Right cardiac atrium (tissue), 5 donors: ENCODE results near the gene SLC26A9. TPM values are rescaled to one million over a fixed set of nuclear protein-coding genes. Genes with fewer than 3 reads are reported as not detected.

Source experiments
- ATAC-seq, 2 donors: fragments of 200-7000 bp; cut with Tn5 transposase; one replicate each; pipeline versions ENCODE4 v1.8.0 to v1.9.1; 2020; ENCODE audit warnings: moderate library complexity in 2 of 2, mild to moderate bottlenecking in 1 of 2
- DNase-seq, 3 donors: peaks; one replicate each; pipeline ENCODE4 v3.0.0-alpha.2; 2020
- H3K27ac ChIP-seq: one replicate; pipeline ENCODE4 v1.5.1; 2013; ENCODE audit warnings: mild to moderate bottlenecking, low read length, control low read depth, moderate library complexity
- H3K27me3 ChIP-seq: one replicate; pipeline ENCODE4 v1.6.1; 2013; ENCODE audit not compliant: control insufficient read depth, insufficient read depth
- H3K4me1 ChIP-seq: one replicate; pipeline ENCODE4 v1.6.1; 2013; ENCODE audit warnings: low read length; ENCODE audit not compliant: control insufficient read depth, insufficient read depth
- H3K4me3 ChIP-seq: one replicate; pipeline ENCODE4 v1.5.1; 2013; ENCODE audit warnings: low read length, control low read depth
- H3K9me3 ChIP-seq: one replicate; pipeline ENCODE4 v1.6.1; 2013; ENCODE audit warnings: low read length; ENCODE audit not compliant: control insufficient read depth
- WGBS: extraction: QIAGEN DNeasy Blood & Tissue Kit; methylation state at CpG from one replicate; pipeline ENCODE4 v1.1.7; 2013; 5-methylcytosine and 5-hydroxymethylcytosine counted together
- intact Hi-C, 4 donors: fragments of 100-400 bp; cut with DNase I; formaldehyde crosslinking; loops; one replicate each; pipeline versions ENCODE4 v1.11.0 to v1.14.0; 2022 to 2023
- polyA plus RNA-seq: library from polyadenylated mRNA; stranded (reverse); fragments of 200-250 nt; gene quantifications from one replicate; pipeline ENCODE4 v1.2.3, GENCODE V29; 2013
- total RNA-seq, 4 donors: library from RNA; stranded (reverse); fragmentation: NEBNext Ultra II Directional; extraction: Animal tissue kit (Norgen Biotek cat#: 25700); gene quantifications; one replicate each; pipeline ENCODE4 v1.2.1, GENCODE V29; 2021
- donor health status: healthy with polysubstance abuse.
- donor health status: DM: no; HTN: yes; CAD: no.
- donor health status: DM: no; HTN: no; CAD: no.
- donor health status: DM: no; HTN: yes; CAD: no; lungs with severe emphysema.
- donor health status: DM: yes; HTN: yes; CAD: no.

Gene SLC26A9
- total and polyA plus RNA-seq, 5 donors = 7.4 to 28.7 (median 12.6) TPM

DNA sequence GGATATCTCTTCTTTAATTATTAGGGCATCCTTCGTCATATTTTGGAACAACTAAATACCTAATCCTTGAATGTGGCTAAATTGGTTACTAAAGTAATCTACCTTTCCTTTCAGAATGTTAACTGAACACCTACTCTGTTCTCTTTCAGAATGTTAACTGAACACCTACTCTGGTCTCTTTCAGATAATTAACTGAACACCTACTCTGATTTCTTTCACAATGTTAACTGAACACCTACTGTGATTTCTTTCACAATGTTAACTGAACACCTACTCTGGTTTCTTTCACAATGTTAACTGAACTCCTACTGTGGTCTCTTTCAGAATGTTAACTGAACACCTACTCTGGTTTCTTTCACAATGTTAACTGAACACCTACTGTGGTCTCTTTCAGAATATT lies 38.0 kb upstream of the SLC26A9 start:
- Histone ChIP-seq H3K27me3 (no peaks in the 10 kb centered on the region), H3K4me3 (no peak overlapping the region), H3K9me3 (no peaks in the 10 kb centered on the region), H3K27ac (no peak overlapping the region), H3K4me1 (peaks cover 5% of the 10 kb centered on the region)
- no peak for DNase-seq
- intact Hi-C loops = loop anchor here in 1 of 4 donors (5.0 kb wide), 1 partner anchor 126 kb away; no protein-coding TSS in a partner anchor
- WGBS = 95% methylated on average over 1 of the region's 1 CpG
- no peak for ATAC-seq

DNA sequence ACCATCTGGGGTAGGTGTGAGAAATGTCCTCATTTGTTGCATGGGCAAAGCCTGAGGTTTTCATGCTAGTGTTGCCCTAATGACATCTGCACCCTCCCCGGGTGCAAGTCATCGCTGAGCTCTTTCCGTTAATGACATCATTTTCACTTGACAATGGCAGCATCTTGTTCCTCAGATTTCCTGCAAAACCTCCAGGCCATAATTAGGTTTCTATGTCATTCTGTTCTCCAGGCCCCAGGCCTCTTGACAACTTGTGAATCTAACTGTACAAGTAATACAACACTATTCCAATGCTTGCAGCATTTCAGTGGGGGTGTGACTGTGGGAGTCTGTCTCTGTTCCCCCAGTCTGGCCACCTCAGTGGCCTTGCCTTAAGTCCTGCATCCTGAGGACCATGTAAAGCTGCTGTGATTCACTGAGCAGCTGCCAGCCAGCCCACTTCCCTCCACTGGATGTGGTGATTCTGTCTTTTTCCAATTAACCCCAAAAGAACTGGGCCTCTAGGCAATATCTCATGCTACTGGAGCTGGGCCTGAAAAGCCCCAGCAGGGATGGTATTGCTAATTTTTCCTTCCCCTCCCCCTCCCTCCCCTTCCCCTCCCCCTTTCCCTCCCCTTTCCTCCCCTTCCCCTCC lies 37.1 kb upstream of the SLC26A9 start:
- no peaks in the 10 kb centered on the region for H3K27me3 ChIP-seq
- H3K4me1 ChIP-seq = peaks cover 4% of the 10 kb centered on the region
- H3K27ac ChIP-seq = no peak overlapping the region
- no peaks in the 10 kb centered on the region for H3K9me3 ChIP-seq
- 36% methylated on average over 3 of the region's 3 CpGs for WGBS
- ATAC-seq = no peak
- intact Hi-C loops = loop anchor here in 1 of 4 donors (5.0 kb wide), 1 partner anchor 127 kb away; no protein-coding TSS in a partner anchor
- H3K4me3 ChIP-seq = no peak overlapping the region
- no peak for DNase-seq

DNA sequence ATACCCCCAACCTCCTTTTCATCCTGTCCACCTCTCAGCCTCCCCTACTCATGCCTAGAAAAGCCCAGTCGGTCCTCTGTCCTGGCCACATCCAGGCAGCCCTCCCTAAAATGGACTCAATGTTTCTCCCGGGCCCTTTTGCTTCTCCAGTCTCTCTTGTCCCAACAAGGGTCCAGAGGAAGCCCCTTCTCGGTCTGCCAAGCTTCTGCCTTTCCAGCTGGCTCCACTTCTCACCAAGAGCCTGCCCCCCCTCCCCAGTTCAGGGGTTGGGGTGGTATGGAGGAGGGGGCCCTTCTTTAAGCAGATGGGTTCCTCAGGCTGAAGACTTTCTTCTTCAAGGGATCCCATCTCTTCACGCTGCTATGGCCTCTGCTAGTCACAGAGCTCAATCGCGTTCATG lies 36.0 kb upstream of the SLC26A9 start:
- Histone ChIP-seq H3K27ac (no peak overlapping the region), H3K4me3 (no peak overlapping the region), H3K9me3 (no peaks in the 10 kb centered on the region), H3K27me3 (no peaks in the 10 kb centered on the region), H3K4me1 (peaks cover 4% of the 10 kb centered on the region)
- DNase-seq (no peak), ATAC-seq (no peak)
- 86% methylated on average over 6 of the region's 6 CpGs for WGBS
- intact Hi-C loops = loop anchor here (5.0 to 10.0 kb wide), 6 partner anchors 62 to 384 kb away; no protein-coding TSS in a partner anchor

DNA sequence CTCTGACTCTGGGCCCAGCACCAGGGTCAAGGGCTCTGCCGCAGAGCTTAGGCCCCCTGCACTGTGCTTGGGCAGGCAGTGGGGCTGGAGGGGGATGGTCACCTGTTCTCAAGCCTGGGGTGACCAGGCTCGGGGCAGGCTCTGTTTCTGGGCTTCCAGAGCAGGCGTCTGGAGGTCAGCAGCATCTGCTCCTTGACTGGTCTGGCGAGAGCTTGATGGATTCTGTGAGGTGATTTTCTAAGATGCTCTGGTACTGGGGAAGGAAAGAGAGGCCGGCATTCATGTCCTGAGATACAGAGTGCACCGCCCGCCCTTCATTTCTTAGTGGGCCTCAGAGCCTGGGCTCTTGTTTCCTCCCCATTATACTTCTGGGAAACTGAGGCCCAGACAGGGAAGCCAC lies 35.4 kb upstream of the SLC26A9 start:
- WGBS = 83% methylated on average over 7 of the region's 7 CpGs
- no peak for DNase-seq
- peaks cover 4% of the 10 kb centered on the region for H3K4me1 ChIP-seq
- no peaks in the 10 kb centered on the region for H3K27me3 ChIP-seq
- no peak for ATAC-seq
- no peak overlapping the region for H3K4me3 ChIP-seq
- no peaks in the 10 kb centered on the region for H3K9me3 ChIP-seq
- H3K27ac ChIP-seq = no peak overlapping the region
- intact Hi-C loops = loop anchor here (5.0 to 10.0 kb wide), 6 partner anchors 61 to 384 kb away; no protein-coding TSS in a partner anchor

DNA sequence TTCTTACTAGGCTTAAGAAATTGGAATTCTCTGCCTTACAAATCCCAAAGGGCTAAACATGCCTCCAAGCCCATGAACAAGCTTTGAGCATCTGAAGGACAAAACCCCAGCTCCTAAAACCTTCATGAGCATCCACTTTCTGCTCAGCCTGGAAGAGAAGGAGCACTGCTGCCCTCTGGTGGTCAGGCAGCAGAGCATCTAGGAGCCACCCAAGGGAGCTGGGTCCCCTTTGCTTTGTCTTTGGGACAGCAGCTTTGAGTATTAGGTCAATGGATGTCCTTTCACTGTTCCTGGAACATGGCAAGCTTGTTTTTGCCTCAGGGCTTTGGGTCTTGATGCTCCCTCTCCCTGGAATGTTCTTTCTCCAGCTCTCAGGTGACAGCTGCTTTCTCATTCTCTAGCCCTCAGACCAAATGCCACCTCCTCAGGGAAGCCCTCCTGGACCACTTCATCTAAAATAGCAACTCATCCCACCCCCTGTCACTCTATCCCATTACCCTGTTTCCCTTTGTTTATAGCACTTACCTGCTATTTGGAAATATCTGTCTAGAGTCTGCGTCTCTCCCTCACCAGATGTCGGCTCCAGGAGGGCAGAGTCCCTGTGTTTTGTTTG lies 34.3 kb upstream of the SLC26A9 start:
- Histone ChIP-seq H3K4me1 (peaks cover 4% of the 10 kb centered on the region), H3K27me3 (no peaks in the 10 kb centered on the region), H3K4me3 (no peak overlapping the region), H3K9me3 (no peaks in the 10 kb centered on the region), H3K27ac (peak overlapping the region; percentile 93)
- WGBS = 98% methylated on average over 2 of the region's 2 CpGs
- peak; percentile 65 to 89 (median 81) for DNase-seq
- ATAC-seq = peak; percentile 76 to 78
- intact Hi-C loops = loop anchor here (1.0 to 10.0 kb wide), 10 partner anchors 58 to 383 kb away; no protein-coding TSS in a partner anchor

DNA sequence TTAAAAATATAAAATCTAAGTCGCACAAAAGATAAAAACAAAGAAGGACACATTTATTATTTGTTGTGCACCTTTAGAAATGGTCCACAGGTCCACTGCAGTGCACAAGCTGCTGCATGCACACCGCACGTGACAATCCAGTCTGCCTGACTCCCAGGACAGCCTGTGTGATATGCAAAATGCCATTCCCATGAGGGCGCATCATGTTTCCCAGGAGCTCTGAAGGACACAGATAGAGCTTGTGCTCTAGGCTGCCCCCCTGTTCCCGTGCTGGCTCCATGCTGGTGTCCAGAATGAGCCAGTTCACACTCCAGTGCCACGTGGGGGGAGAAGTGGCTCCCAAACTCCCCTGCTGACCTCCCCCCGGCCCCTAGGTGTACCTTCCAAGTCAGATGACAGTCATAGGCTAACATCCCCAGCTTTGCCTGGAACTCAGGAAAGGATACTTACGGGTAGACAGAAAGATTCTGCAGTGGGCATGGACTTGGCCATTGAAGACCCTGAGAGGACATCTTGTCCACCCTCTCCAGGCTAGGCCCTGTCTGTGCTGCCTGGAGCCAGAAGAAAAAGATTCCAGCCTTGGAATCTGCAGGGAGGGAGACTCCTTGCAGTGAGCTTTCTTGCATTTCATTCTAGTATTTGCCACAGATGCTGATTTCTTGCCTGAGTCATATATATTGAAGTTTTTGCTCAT lies 33.6 kb upstream of the SLC26A9 start:
- Histone ChIP-seq H3K4me1 (peaks cover 4% of the 10 kb centered on the region), H3K9me3 (no peaks in the 10 kb centered on the region), H3K27ac (peak overlapping the region; percentile 93), H3K4me3 (no peak overlapping the region), H3K27me3 (no peaks in the 10 kb centered on the region)
- intact Hi-C loops = loop anchor here (1.0 to 10.0 kb wide), 10 partner anchors 58 to 382 kb away; no protein-coding TSS in a partner anchor
- peak; percentile 79 to 86 for ATAC-seq
- peak; percentile 48 to 87 (median 83) for DNase-seq
- 45% methylated on average over 8 of the region's 8 CpGs for WGBS

DNA sequence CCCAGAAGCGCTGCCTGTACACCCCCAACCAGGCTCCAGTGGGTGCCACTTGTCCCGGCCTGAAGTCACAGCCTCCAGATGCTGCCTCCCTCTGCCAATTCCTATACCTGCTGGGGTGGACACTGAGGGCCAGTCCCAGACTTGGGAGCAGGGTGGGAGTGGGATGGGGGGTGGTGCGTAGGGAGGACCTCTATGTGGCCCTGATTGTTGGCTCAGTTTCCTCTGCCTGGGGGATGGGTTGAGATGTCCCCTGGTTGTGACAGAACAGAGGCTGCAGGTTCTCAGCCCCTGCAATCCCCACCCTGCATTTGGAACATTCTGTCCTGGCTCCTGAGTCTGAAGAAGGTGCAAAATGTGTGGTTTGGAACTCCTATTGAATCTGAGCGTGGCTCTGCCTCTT lies 32.8 kb upstream of the SLC26A9 start:
- no peaks in the 10 kb centered on the region for H3K9me3 ChIP-seq
- no peak for ATAC-seq
- peaks cover 5% of the 10 kb centered on the region for H3K4me1 ChIP-seq
- H3K27ac ChIP-seq = peak overlapping the region; percentile 86
- intact Hi-C loops = loop anchor here (2.0 to 10.0 kb wide), 8 partner anchors 57 to 381 kb away; no protein-coding TSS in a partner anchor
- WGBS = 54% methylated on average over 4 of the region's 4 CpGs
- H3K4me3 ChIP-seq = no peak overlapping the region
- DNase-seq = no peak
- no peaks in the 10 kb centered on the region for H3K27me3 ChIP-seq

DNA sequence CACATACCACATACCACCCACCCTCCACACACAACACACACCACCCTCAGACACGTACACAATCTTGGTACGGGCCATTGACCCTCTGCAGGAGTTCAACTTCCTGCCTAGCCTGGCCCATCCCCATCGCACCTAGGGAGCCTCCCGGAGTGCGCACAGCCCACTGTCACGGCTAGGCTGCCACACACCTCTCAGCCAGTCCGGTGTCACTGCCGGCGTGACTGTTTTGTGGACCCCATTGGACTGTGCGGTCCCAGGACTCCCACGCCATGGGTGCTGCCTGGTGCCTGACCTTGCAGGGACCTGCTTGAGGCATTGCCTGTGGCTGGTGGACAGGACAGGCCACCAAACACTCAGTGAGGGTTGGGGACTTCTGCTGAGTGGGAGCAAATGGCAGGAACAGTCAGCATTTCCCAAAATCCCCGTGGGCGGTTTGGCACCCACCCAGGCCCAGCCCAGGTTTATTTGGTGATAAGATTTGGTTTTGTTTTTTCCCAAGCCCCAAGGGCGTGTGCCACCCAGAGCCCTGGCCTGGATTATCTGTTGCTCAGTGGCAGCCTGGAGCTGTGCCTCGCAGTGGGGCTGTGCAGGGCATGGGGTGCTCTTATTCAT lies 32.2 kb upstream of the SLC26A9 start:
- peak in 1 of 2 donors; percentile 8 for ATAC-seq
- no peaks in the 10 kb centered on the region for H3K27me3 ChIP-seq
- intact Hi-C loops = loop anchor here (5.0 to 10.0 kb wide), 6 partner anchors 58 to 381 kb away; no protein-coding TSS in a partner anchor
- H3K9me3 ChIP-seq = no peaks in the 10 kb centered on the region
- H3K4me1 ChIP-seq = peaks cover 7% of the 10 kb centered on the region
- no peak overlapping the region for H3K4me3 ChIP-seq
- 54% methylated on average over 15 of the region's 15 CpGs for WGBS
- DNase-seq = peak in 1 of 3 donors; percentile 69
- peak overlapping the region; percentile 86 for H3K27ac ChIP-seq

DNA sequence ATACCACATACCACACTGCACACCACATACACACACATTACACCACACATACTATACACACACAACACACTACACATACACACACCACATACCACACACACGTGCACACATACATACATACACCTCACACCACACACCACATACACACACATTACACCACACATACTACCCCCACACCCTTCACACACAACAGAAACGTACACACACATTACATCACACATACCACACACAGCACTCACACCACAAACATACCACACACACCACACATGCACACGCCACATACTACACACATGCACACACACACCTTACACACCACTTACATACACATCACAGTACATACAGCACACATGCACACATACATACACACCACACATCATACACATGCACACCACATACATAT lies 31.5 kb upstream of the SLC26A9 start:
- Histone ChIP-seq H3K27me3 (no peaks in the 10 kb centered on the region), H3K9me3 (no peaks in the 10 kb centered on the region), H3K27ac (no peak overlapping the region), H3K4me1 (peaks cover 7% of the 10 kb centered on the region), H3K4me3 (no peak overlapping the region)
- DNase-seq (no peak), ATAC-seq (no peak)
- 77% methylated on average over 3 of the region's 3 CpGs for WGBS
- intact Hi-C loops = loop anchor here (5.0 to 10.0 kb wide), 6 partner anchors 57 to 380 kb away; no protein-coding TSS in a partner anchor

DNA sequence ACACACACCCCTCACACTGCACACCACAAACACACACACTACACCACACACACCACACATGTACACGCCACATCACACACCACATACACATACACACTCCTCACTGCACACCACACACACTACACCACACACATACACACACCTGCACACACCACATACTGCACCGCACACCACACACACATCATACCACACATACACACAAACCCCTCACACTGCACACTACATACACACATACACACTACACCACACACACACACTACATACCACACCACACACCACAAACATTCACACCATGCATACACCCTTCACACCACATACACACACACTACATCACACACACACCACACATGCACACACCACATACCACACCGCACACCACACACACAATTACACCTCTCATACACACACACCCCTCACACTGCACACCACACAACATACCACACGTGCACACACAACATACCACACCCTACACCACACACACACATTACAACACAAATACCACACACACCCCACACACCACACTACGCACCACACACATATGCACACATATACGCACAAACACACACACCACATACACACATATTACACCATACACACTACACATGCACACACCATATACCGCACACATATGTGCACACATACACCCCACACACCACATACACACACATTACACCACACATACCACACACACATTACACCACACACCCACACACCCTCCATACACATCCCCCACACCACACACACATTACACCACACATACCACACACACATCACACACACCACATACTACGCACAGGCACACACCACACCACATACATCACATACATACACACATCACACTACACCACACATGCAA lies 30.3 kb upstream of the SLC26A9 start:
- ATAC-seq (no peak), DNase-seq (no peak)
- Histone ChIP-seq H3K27me3 (no peaks in the 10 kb centered on the region), H3K4me3 (no peak overlapping the region), H3K4me1 (peaks cover 7% of the 10 kb centered on the region), H3K27ac (no peak overlapping the region), H3K9me3 (no peaks in the 10 kb centered on the region)
- 95% methylated on average over 8 of the region's 8 CpGs for WGBS
- intact Hi-C loops = loop anchor here (10.0 kb wide), 3 partner anchors 179 to 379 kb away; no protein-coding TSS in a partner anchor
